Smooth muscle cell (in vitro differentiated cells): ENCODE data around the gene CAMKK1. TPM values are rescaled to one million over a fixed set of nuclear protein-coding genes. Genes with fewer than 3 reads are reported as not detected.

Experiments used
- DNase-seq: peaks from one replicate; lab custom pipeline; 2025; ENCODE audit not compliant: unreplicated experiment; lab: John Stamatoyannopoulos, UW
- H2AFZ ChIP-seq: fragments of 200-600 bp; sonication (generic); 2 replicates; pipeline ENCODE4 v1.6.0; 2016; ENCODE audit warnings: antibody characterized with exemption, low read depth, mild to moderate bottlenecking
- H3F3A ChIP-seq: fragments of 200-600 bp; sonication (generic); 2 replicates; pipeline ENCODE4 v1.6.0; 2017; ENCODE audit warnings: antibody characterized with exemption, low read depth
- H3K27ac ChIP-seq: fragments of 200-600 bp; sonication (generic); 2 replicates; pipeline ENCODE4 v1.5.1; 2016; ENCODE audit warnings: low read depth, mild to moderate bottlenecking
- H3K27me3 ChIP-seq: fragments of 200-600 bp; sonication (generic); 2 replicates; pipeline ENCODE4 v1.6.1; 2016; ENCODE audit warnings: low read depth, mild to moderate bottlenecking
- H3K36me3 ChIP-seq: fragments of 200-600 bp; sonication (generic); 2 replicates; pipeline ENCODE4 v1.5.1; 2016; ENCODE audit warnings: low read depth
- H3K4me1 ChIP-seq: fragments of 200-600 bp; sonication (generic); 2 replicates; pipeline ENCODE4 v1.5.1; 2016; ENCODE audit warnings: low read depth
- H3K4me2 ChIP-seq: fragments of 200-600 bp; sonication (generic); 2 replicates; pipeline ENCODE4 v1.6.0; 2016; ENCODE audit warnings: mild to moderate bottlenecking
- H3K4me3 ChIP-seq: fragments of 200-600 bp; sonication (generic); 2 replicates; pipeline ENCODE4 v1.5.1; 2016; ENCODE audit warnings: mild to moderate bottlenecking
- H3K79me2 ChIP-seq: fragments of 200-600 bp; sonication (generic); 2 replicates; pipeline ENCODE4 v1.6.0; 2016; ENCODE audit warnings: low read depth, mild to moderate bottlenecking
- H3K9ac ChIP-seq: fragments of 200-600 bp; sonication (generic); 2 replicates; pipeline ENCODE4 v1.6.0; 2016; ENCODE audit warnings: low read depth
- H3K9me3 ChIP-seq: fragments of 200-600 bp; sonication (generic); replicated peaks from 2 replicates; pipeline ENCODE4 v1.5.1; 2016; ENCODE audit warnings: low read depth
- H4K20me1 ChIP-seq: fragments of 200-600 bp; sonication (generic); 2 replicates; pipeline ENCODE4 v1.6.0; 2016; ENCODE audit warnings: low read depth
- WGBS: methylation state at CpG from one replicate; pipeline ENCODE4 v1.1.7; 2016; ENCODE audit warnings: low lambda C conversion rate; 5-methylcytosine and 5-hydroxymethylcytosine counted together
- polyA plus RNA-seq: library from polyadenylated mRNA; unstranded; fragments of >200 nt; fragmentation: Nextera tagmentation; extraction: Ambion mirVana; gene quantifications from 2 replicates; pipeline ENCODE4 v1.2.1, GENCODE V29; 2016
- total RNA-seq: library from RNA; depleted of rRNA; stranded (reverse); fragments of >200 nt; gene quantifications from 2 replicates; pipeline ENCODE4 v1.2.3, GENCODE V29; 2014
- TF ChIP-seq, protein P1 (sequence below): fragments of 200-600 bp; sonication (generic); IDR thresholded peaks from 2 replicates; pipeline ENCODE4 v1.5.1; 2017; ENCODE audit warnings: borderline replicate concordance, mild to moderate bottlenecking, antibody characterized with exemption; ENCODE audit not compliant: insufficient read depth, poor library complexity, severe bottlenecking

CAMKK1 gene
- total and polyA plus RNA-seq, 2 experiments from 2014 or later: 8.1 to 8.8 TPM

DNA sequence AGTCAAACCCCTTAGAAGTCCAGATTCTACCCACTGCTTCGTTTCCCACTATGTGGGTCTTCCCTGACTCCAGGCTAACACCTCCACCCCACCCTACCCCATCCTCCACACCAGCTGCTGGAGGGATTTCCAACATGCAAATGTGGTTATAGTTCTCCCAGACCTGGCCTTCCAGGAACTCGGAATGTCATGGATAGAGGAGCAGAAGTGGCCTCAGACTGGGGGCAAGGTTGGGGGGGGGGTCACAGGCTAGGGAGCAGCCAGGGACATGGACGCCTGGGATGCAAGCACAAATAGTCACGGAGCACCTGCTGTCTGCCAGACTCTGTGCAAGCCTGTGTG lies 2.0 kb downstream of the CAMKK1 start:
- TF ChIP-seq, protein P1, sequence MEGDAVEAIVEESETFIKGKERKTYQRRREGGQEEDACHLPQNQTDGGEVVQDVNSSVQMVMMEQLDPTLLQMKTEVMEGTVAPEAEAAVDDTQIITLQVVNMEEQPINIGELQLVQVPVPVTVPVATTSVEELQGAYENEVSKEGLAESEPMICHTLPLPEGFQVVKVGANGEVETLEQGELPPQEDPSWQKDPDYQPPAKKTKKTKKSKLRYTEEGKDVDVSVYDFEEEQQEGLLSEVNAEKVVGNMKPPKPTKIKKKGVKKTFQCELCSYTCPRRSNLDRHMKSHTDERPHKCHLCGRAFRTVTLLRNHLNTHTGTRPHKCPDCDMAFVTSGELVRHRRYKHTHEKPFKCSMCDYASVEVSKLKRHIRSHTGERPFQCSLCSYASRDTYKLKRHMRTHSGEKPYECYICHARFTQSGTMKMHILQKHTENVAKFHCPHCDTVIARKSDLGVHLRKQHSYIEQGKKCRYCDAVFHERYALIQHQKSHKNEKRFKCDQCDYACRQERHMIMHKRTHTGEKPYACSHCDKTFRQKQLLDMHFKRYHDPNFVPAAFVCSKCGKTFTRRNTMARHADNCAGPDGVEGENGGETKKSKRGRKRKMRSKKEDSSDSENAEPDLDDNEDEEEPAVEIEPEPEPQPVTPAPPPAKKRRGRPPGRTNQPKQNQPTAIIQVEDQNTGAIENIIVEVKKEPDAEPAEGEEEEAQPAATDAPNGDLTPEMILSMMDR: no peak
- 69% methylated on average over 4 of the region's 4 CpGs for WGBS
- H4K20me1 ChIP-seq: peaks cover 7% of the 10 kb centered on the region
- DNase-seq: no peak
- H3K27ac ChIP-seq: peak overlapping the region; percentile 99
- no peak overlapping the region for H2AFZ ChIP-seq
- no peaks in the 10 kb centered on the region for H3K27me3 ChIP-seq
- no peaks in the 10 kb centered on the region for H3K9me3 ChIP-seq
- no peaks in the 10 kb centered on the region for H3K36me3 ChIP-seq
- no peak overlapping the region for H3K4me3 ChIP-seq
- H3K9ac ChIP-seq: peak overlapping the region; percentile 59
- peaks cover 27% of the 10 kb centered on the region for H3F3A ChIP-seq
- H3K4me2 ChIP-seq: peak overlapping the region; percentile 97
- H3K4me1 ChIP-seq: peaks cover 32% of the 10 kb centered on the region
- H3K79me2 ChIP-seq: peaks cover 8% of the 10 kb centered on the region

DNA sequence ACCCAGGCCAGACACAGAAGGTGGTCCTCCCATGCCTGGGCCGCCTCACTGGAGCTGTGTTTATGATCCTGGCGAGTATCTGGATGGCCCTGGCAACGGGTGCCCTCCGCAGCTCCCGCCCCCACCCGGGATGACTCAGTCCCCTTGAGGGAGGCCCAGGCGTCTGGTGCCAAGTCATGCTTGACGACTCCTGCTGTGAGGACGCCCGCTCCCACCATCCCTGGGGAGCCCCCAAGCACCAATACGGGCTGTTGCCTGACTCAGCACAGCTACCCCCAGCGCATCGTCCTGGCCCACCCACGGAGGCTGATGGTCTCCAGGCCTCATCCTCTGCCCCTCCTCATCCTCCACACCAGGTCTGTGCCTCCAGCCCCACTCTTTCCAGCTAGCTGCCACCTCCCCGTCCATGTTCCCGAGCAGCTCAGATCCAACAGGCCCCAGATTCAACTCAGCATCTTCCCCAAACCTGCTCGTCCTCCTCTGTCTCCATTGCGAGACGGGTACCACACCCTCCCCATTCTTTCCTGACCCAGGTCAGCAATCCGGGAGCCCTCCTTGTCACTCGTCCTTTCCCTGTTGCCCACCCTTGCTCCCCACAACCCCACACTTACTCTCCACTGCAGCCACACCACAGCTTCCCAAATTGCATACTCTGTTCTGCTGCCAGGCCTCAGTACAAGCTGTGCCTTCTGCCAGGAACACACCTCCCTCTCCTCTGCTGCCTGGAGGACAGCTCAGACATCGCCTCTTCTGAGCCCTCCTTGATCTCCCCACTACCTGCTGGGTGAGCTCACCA lies 2.6 kb downstream of the CAMKK1 start:
- no peaks in the 10 kb centered on the region for H3K27me3 ChIP-seq
- H4K20me1 ChIP-seq: peaks cover 7% of the 10 kb centered on the region
- H3K79me2 ChIP-seq: peaks cover 8% of the 10 kb centered on the region
- peaks cover 27% of the 10 kb centered on the region for H3F3A ChIP-seq
- no peaks in the 10 kb centered on the region for H3K9me3 ChIP-seq
- H3K4me1 ChIP-seq: peaks cover 32% of the 10 kb centered on the region
- no peak overlapping the region for H2AFZ ChIP-seq
- WGBS: 28% methylated on average over 19 of the region's 22 CpGs
- H3K4me3 ChIP-seq: no peak overlapping the region
- H3K4me2 ChIP-seq: peak overlapping the region; percentile 97
- TF ChIP-seq, protein P1: no peak
- no peaks in the 10 kb centered on the region for H3K36me3 ChIP-seq
- DNase-seq: peak; percentile 86
- H3K27ac ChIP-seq: peak overlapping the region; percentile 99
- H3K9ac ChIP-seq: peak overlapping the region; percentile 92

DNA sequence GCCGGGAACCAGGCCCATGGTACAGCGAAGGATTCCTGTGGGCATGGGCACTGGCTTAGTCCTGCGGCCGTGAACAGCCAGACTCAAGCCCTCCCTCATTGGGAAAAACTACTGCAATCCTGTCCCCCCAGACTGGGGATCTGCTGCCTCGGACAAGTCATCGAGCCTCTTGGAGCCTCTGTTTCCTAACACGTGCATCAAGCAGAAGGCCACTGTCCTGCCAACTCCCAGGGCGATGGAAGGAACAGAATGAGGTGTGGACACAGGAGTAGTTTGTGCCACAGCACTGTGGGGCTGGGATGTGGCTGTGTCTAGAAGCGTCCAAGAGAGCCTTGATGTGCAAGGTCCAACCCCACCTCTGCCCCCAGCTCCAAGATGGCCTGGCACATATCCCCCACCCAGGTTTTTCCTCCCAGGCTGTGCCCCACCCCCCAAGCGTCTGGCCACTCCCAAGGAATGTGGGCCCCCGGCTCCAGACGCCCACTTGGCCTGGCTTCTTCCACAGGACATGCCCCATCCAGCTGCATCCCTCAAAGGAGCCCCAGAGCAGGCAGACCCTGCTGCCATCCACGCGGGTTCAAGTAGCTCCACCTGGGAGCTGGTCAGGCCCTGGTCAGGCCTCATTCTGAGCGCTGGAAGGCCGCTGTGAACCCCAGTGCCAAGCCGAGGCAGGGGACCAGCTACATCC lies 3.4 kb downstream of the CAMKK1 start:
- 56% methylated on average over 17 of the region's 17 CpGs for WGBS
- H3K4me3 ChIP-seq: no peak overlapping the region
- peak overlapping the region; percentile 92 for H3K9ac ChIP-seq

More for the DNA sequence above, 3.4 kb downstream of the CAMKK1 start:
- Histone ChIP-seq H3K27ac (peak overlapping the region; percentile 99), H4K20me1 (peaks cover 7% of the 10 kb centered on the region), H3K79me2 (peaks cover 8% of the 10 kb centered on the region), H2AFZ (no peak overlapping the region), H3F3A (peaks cover 26% of the 10 kb centered on the region), H3K4me2 (peak overlapping the region; percentile 74), H3K4me1 (peaks cover 32% of the 10 kb centered on the region), H3K9me3 (no peaks in the 10 kb centered on the region), H3K36me3 (no peaks in the 10 kb centered on the region), H3K27me3 (no peaks in the 10 kb centered on the region)
- TF ChIP-seq, protein P1: no peak
- no peak for DNase-seq
